HG02623 (cell line): ENCODE data around the gene RAB8B.

Source experiments
- ATAC-seq: cut with Tn5 transposase; IDR thresholded peaks from one replicate; pipeline ENCODE4 v1.9.1; 2021; ENCODE audit warnings: moderate library complexity; ENCODE audit not compliant: unreplicated experiment

The RAB8B gene

DNA sequence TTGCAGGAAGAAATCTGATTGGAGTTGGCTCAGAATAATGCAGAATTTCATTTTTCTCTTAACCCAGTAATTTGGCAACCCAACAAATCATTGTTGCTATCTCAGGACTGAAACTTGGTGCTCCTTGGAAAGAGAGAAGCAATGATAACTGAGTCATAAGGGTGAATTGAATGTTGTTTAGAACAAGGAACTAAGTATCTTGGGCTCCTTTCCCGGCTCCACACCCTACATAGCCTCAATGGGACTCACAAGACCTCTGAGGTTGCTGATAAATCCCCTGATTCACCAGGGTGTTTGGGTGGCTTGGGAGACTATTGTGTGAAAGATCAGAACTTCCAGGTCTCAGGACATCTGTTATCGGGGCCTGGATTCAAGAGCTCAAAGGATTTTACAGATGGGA is 7.8 kb upstream of the RAB8B start:
- ATAC-seq: no peak

GRCh38 chr15:63185206-63185605 is 4.2 kb upstream of the RAB8B start:
- ATAC-seq: no peak

GRCh38 chr15:63186065-63186464 is 3.3 kb upstream of the RAB8B start:
- no peak for ATAC-seq

- no peak for ATAC-seq
These were observed 1.7 kb upstream of the RAB8B start for GRCh38 chr15:63187589-63188226.

GRCh38 chr15:63188247-63188925 is 1.0 kb upstream of the RAB8B start:
- no peak for ATAC-seq

DNA sequence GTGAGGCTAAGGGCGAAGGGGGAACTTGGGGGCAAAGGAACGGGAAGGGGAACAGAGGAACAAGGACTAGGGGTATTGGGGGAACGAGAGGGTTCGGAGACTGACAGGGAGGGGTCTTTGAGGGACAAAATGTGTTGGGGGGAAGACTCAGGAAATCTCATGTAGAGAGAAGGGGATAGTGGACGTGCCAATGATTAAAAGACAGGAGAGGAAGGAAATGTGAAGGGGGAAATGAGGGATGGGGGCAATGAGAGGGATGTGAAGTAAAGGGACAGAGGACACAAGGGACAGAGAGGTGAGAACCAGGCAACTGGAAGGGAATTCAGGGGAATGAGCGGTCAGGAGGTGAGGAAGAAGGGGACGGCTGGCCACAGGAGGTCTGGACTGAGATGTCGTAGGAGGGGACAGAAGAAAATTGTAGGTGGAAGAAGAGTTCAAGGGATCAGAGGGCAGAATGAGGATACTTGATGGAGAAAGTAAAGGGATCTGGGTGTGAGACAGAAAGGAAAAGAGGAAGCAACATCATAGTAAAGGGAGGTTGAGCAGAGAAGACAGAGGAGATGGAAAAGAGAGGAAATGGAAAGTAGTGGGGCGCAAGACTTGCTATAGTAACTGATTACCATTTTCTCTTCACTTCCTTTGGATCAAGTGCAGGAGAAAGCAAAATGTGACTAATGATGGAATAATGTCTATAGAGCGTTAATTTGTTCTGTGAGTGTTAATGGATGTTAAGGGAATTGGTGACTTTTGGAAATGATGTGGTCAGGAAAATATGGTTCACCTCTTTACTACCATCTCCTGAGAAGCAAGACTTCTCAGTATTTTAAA is 749 bp downstream of the RAB8B start:
- ATAC-seq: no peak

DNA sequence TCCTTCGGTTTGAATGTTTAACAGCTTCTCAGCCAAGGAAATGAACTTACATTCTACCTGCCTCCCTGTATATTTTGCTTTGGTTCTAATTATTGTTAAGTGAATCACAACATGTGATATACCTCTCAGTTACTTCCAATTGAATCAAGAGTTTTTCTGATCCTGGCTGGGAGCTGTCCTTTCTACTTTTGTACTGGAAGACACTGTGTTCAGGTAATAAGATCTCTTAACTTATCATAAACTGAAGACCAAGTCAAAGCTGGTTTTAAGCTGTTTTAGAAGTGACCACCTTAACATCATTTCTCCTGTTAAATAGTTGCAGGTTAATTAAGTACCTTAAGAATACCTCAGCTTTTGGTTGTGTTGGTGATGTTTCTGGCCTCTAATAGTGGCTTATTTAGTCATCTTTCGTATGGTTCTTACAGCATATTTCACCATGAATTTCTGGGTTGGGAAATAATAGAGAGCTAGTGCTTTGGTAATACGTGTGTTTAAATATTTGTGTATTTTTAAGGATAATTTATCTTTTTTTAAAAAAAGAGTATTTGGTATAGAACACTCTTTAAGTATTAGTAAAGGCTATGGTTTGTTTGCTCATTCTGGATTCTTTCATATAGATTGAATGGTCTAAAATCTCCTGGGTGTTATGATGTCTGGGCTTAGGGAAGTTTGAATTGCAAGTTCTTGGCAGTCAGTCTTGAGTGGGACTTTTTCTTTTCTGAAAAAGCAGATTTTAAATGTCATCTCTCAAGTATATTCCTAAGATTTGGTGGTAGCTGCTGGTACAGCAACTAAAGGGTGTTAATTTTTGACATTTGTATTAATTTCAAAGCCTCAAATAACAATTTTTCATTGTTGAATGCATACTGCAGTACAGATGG is 1.6 kb downstream of the RAB8B start:
- no peak for ATAC-seq

DNA sequence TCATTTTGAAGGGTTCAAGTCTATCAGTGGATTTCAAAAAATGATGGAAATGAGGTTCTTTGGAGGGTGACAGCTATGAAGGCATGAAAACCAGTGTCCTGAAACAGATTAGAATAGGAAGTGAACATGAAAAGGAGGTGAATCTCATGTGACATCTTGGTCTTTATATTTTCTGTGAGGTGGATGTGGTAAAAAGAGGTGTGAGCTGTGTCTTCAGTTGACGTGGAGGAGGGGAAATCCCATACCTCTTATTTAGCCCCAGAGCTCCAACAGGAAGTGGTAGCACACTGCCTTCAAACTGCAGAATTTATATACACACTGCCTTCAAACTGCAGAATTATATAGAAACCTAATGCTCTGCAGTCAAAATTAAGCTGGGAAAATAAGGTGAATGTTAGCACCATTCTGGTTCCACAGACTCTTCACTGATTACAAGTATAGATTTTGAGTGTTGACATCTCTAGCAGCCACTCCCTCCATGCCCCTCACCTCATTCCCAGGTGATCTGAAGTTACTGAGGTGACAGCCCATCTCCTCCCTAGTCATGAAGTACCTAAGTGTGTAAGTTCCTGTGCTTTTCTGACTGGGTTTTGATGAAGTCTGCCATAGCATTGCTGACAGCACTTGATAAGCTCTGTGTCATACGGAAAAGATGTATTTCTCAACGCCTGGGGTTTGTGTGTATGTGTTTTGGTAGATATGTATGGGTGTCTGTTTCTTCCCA is 2.7 kb downstream of the RAB8B start:
- ATAC-seq: peak; percentile 40

- ATAC-seq: no peak
These were observed 3.3 kb downstream of the RAB8B start for GRCh38 chr15:63192619-63193206.

- no peak for ATAC-seq
These were observed 4.9 kb downstream of the RAB8B start for GRCh38 chr15:63194302-63194701.

DNA sequence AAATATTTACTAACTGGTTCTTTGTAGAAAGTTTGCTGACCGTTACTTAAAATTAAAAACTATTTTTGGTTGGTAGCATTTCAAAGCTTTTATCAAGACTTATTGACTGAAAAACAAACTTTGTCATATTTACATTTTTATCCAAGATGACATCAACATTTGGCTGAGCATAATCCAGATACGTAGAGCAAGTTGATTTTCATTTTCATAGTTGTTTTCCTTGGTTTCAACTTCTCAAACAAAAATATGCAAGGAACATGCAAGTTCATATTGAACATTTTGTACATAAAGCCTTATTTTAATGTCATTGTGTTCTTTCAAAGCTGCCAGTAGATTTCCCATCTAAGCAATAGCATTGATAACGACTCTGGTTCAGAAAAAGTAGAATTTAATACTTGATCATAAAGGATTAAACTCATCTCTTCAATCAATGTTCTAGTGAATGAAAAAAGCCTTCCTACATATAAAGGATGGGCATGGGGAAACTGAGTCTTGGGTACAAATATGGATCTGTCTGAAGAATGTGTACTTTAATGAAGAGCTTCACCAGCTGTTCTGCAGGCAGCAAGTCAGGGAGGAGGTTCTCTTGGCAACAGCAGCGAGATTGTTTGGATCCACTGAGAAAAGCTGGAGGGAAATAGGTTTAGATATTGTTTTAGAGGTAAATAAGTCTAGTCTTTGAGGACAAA is 5.6 kb downstream of the RAB8B start:
- no peak for ATAC-seq

- ATAC-seq: no peak
These were observed 6.2 kb downstream of the RAB8B start for GRCh38 chr15:63195569-63196015.

- ATAC-seq: no peak
These were observed 7.4 kb downstream of the RAB8B start for GRCh38 chr15:63196842-63197241.

DNA sequence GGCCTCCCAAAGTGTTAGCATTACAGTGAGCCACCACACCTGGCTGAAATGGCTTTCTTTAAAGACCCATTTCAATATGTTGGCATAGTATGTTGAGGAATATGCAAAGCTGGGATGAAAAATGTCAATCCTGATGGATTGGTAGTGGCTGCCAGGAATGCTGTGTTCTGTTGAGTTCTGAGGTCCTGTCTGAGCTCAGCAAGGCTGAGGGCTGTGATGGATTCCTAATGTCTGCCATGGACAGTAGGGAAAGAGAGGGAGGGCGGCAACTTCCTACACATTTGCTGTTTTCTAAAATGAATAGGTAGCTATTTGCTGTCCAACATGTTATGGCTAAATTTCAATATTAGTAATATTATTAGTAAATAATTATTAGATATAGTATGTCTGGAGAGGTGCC is 8.2 kb downstream of the RAB8B start:
- ATAC-seq: no peak

- ATAC-seq: no peak
These were observed 9.2 kb downstream of the RAB8B start for GRCh38 chr15:63198371-63199250.

DNA sequence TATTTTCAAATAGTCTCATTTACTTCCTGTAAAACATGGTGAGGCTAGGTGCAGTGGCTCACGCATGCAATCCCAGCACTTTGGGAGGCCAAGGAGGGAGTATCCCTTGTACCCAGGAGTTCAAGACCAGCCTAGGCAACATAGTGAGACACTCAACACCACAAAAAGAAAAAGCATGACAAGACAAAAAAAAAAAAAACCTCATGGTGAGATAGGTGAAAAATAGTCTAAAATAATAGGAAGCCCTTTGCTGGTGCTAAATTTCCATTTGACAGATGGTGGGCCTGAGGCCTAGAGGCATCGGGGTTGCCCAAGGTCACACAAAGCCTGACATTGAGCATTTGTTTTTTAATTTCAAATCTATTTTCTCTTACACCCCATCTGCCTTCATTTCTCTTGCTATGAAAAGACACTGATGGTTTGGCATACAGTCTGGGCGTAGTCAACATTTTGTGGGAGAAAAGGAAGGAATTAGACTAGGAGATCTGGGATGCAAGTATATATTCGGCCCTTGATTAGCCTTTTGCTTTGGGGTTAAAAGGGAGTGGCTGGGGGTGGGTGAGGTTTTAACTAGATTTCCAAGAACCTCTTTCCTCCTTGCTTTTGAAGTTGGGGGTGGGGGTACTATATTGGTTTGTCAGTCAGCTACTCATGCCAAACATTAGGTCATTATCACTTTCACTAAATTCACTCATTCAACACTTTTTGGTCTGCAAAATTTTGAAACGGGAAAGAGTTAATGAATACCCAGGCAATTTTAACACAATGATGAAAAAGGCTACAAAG is 11.3 kb downstream of the RAB8B start:
- ATAC-seq: no peak

- no peak for ATAC-seq
These were observed 13.5 kb downstream of the RAB8B start for GRCh38 chr15:63202861-63203260.
